Breast epithelium (tissue), 4 donors: ENCODE results near the gene ATP13A4. TPM values are rescaled to one million over a fixed set of nuclear protein-coding genes. Genes with fewer than 3 reads are reported as not detected.

Experiments used
- DNase-seq, 2 donors: peaks; one replicate each; pipeline ENCODE4 v3.0.0-alpha.2; 2019; ENCODE audit warnings: low spot score in 2 of 2
- H3K27ac ChIP-seq, 2 donors: fragments of 200-600 bp; sonication (generic) in 1 of 2; one replicate each; pipeline ENCODE4 v1.5.1; 2016 to 2019; ENCODE audit warnings: mild to moderate bottlenecking in 1 of 2
- H3K27me3 ChIP-seq, 2 donors: fragments of 200-600 bp; sonication (generic) in 1 of 2; one replicate each; pipeline versions ENCODE4 v1.5.1 to v1.6.0; 2017 to 2019; ENCODE audit warnings: control low read depth in 1 of 2, mild to moderate bottlenecking in 1 of 2
- H3K36me3 ChIP-seq: fragments of 200-600 bp; one replicate; pipeline ENCODE4 v1.5.1; 2019
- H3K4me1 ChIP-seq, 2 donors: fragments of 200-600 bp; sonication (generic); one replicate each; pipeline ENCODE4 v1.5.1; 2016 to 2019; ENCODE audit warnings: control low read depth in 1 of 2
- H3K4me3 ChIP-seq, 3 donors: fragments of 200-600 bp; sonication (generic); 1 replicate in 2 of 3; 2 replicates in 1 of 3; pipeline ENCODE4 v1.5.1; 2016 to 2019; ENCODE audit warnings: mild to moderate bottlenecking in 3 of 3, moderate library complexity in 2 of 3
- H3K9me3 ChIP-seq, 2 donors: fragments of 200-600 bp; sonication (generic) in 1 of 2; one replicate each; pipeline ENCODE4 v1.5.1; 2016 to 2019; ENCODE audit warnings: control low read depth in 1 of 2
- CTCF ChIP-seq, 3 donors: fragments of 450-650 bp; IDR thresholded peaks; one replicate each; pipeline ENCODE4 v1.5.1; 2016 to 2017; ENCODE audit warnings: antibody characterized with exemption in 3 of 3, mild to moderate bottlenecking in 3 of 3, moderate library complexity in 3 of 3
- POLR2A ChIP-seq: fragments of 450-650 bp; IDR thresholded peaks from one replicate; pipeline ENCODE4 v1.6.1; 2016; ENCODE audit warnings: antibody characterized with exemption, mild to moderate bottlenecking, moderate library complexity
- POLR2AphosphoS5 ChIP-seq, 3 donors: sonication (generic); formaldehyde crosslinking; IDR thresholded peaks; one replicate each; pipeline ENCODE4 v1.6.1; 2017; ENCODE audit warnings: antibody characterized with exemption in 3 of 3
- intact Hi-C: fragments of 100-400 bp; cut with DNase I; formaldehyde crosslinking; loops from one replicate; pipeline ENCODE4 v1.15.1; 2023; ENCODE audit warnings: low total_unique reads
- total RNA-seq, 3 donors: library from RNA; depleted of rRNA; stranded (reverse); fragments of >200 nt; gene quantifications; one replicate each; pipeline ENCODE4 v1.1.0, GENCODE V29; 2016

The ATP13A4 gene
- total RNA-seq, 3 donors from 2014 or later = 0.64 to 36.6 (median 6.2) TPM

GRCh38 chr3:193378706-193379105, 176.0 kb downstream of the ATP13A4 start, which contains the start of gene ATP13A5:
TSS of gene ATP13A5 (minus strand) at chr3:193378753. CDS start at chr3:193378725, 28 bp downstream.
- intact Hi-C loops = loop anchor here (5.0 kb wide), 1 partner anchor 456 kb away; no protein-coding TSS in a partner anchor
- no peaks in the 10 kb centered on the region for H3K4me1 ChIP-seq
- no peak for DNase-seq
- no peaks in the 10 kb centered on the region for H3K36me3 ChIP-seq
- no peak for TF ChIP-seq CTCF (IDR thresholded peaks at IDR 0.05)
- no peak for TF ChIP-seq POLR2A
- no peak for TF ChIP-seq POLR2AphosphoS5 (IDR thresholded peaks at IDR 0.05)
- H3K9me3 ChIP-seq = no peaks in the 10 kb centered on the region
- H3K27ac ChIP-seq = no peak within 1 kb of the TSS
- no peak within 1 kb of the TSS for H3K4me3 ChIP-seq
- no peaks in the 10 kb centered on the region for H3K27me3 ChIP-seq

DNA sequence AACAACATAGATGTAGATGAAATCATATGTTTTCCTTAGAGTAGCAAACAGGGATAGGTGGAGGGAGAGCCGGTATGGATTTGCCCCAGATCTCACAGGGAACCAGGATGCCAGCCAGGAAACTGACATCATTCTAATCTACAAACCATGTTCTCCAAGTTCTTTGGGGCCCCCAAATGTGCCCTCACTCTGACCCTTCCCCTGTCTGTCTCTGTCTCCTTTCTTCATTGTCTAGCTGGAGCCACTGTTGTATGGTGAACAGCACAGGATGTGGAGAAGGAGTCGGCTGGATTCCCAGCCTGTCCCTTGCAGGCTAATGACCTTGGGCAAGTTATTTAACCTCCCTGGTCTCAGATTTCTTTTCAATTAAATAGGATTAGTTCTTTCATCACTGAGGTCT, 177.1 kb downstream of the ATP13A4 start:
- Histone ChIP-seq H3K9me3 (no peaks in the 10 kb centered on the region), H3K4me3 (no peak overlapping the region), H3K36me3 (no peaks in the 10 kb centered on the region), H3K4me1 (no peaks in the 10 kb centered on the region), H3K27me3 (no peaks in the 10 kb centered on the region), H3K27ac (no peak overlapping the region)
- intact Hi-C loops = loop anchor here (5.0 kb wide), 1 partner anchor 455 kb away; no protein-coding TSS in a partner anchor
- no peak for TF ChIP-seq POLR2AphosphoS5 (IDR thresholded peaks at IDR 0.05)
- no peak for TF ChIP-seq POLR2A
- TF ChIP-seq CTCF (IDR thresholded peaks at IDR 0.05) = no peak
- DNase-seq = no peak

- intact Hi-C loops = loop anchor here (5.0 kb wide), 1 partner anchor 453 kb away; no protein-coding TSS in a partner anchor
- no peaks in the 10 kb centered on the region for H3K4me1 ChIP-seq
Observed at GRCh38 chr3:193375614-193376013, 179.1 kb downstream of the ATP13A4 start.

GRCh38 chr3:193372783-193373182, 181.9 kb downstream of the ATP13A4 start:
- intact Hi-C loops = no loop called here
- no peak overlapping the region for H3K4me3 ChIP-seq
- H3K4me1 ChIP-seq = no peaks in the 10 kb centered on the region
- no peaks in the 10 kb centered on the region for H3K9me3 ChIP-seq
- H3K36me3 ChIP-seq = no peaks in the 10 kb centered on the region
- no peaks in the 10 kb centered on the region for H3K27me3 ChIP-seq
- no peak for DNase-seq
- H3K27ac ChIP-seq = no peak overlapping the region
- no peak for TF ChIP-seq POLR2A
- no peak for TF ChIP-seq CTCF (IDR thresholded peaks at IDR 0.05)
- TF ChIP-seq POLR2AphosphoS5 (IDR thresholded peaks at IDR 0.05) = no peak

More at GRCh38 chr3:193375614-193376013, 179.1 kb downstream of the ATP13A4 start:
- Histone ChIP-seq H3K9me3 (no peaks in the 10 kb centered on the region), H3K36me3 (no peaks in the 10 kb centered on the region), H3K27ac (no peak overlapping the region), H3K27me3 (no peaks in the 10 kb centered on the region), H3K4me3 (no peak overlapping the region)
- TF ChIP-seq CTCF (IDR thresholded peaks at IDR 0.05) (no peak), POLR2A (no peak)
- DNase-seq = no peak

DNA sequence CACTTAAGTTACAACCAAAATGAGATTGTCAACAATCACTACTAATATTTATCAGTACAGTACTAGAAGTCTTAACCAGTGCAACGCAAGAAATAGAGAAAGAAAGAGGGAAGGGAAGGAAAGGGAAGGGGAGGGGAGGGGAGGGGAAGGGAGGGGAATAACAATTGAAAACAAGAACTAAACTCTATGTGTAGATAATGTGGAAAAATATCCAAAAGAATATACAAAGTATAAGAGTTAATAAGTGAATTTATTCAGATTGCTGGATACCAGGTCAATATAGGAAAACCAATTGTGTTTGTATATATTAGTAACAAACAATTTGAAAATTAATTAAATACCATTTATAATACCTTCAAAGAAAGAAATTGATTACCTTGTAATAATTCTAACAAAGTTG, 186.8 kb downstream of the ATP13A4 start:
- Histone ChIP-seq H3K9me3 (no peaks in the 10 kb centered on the region), H3K36me3 (no peaks in the 10 kb centered on the region), H3K4me1 (no peaks in the 10 kb centered on the region), H3K27ac (no peak overlapping the region), H3K4me3 (no peak overlapping the region), H3K27me3 (no peaks in the 10 kb centered on the region)
- intact Hi-C loops = no loop called here
- no peak for DNase-seq
- TF ChIP-seq POLR2A (no peak), CTCF (IDR thresholded peaks at IDR 0.05) (no peak), POLR2AphosphoS5 (IDR thresholded peaks at IDR 0.05) (no peak)
